Measurements from ENCODE around the gene MUSK.
"Not testable (repeated sequence)": the region's sequence is repeated elsewhere in the genome, so short reads cannot be mapped to it uniquely, and the experiment has no call there.

MUSK gene

DNA sequence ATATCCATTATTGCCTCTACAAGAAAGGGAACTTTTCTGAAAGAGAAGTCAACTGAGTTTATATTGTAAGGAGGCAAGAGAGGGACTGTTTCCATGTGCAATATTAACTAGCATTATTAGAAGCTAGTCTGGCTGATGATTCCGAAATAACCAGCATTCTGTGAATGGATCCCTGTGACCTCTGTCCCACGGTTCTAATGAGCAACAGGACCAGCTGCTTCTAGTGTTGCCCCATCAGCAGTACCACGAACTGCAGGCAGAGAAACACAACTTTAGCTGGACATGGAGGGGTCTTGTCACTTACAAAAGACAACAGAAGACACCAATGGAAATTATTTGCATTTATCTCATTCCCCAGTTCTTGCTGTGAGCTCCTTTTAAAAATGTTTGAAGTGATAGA is 95.4 kb downstream of the MUSK start:
- no peak for DNase-seq

DNA sequence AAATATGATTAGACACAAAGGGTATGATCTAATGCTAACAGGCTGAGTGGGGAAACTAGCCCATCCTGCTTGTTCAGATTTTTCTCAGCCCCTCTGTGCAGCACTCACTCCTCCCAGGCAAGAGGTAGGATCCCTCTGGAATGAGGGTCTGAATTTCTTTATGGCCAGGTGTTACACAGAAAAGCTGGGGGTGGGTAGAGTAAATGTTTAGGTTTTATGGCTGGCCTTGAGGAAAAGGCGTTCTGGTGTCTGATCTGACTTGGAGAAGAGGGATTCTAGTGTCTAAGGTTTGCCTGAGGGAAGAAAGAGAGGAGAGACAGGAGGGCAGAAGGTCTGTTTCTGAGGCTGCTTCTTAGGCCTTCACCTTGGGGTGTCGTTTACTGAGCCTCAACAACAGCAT is 97.3 kb downstream of the MUSK start:
- DNase-seq, result no peak

DNA sequence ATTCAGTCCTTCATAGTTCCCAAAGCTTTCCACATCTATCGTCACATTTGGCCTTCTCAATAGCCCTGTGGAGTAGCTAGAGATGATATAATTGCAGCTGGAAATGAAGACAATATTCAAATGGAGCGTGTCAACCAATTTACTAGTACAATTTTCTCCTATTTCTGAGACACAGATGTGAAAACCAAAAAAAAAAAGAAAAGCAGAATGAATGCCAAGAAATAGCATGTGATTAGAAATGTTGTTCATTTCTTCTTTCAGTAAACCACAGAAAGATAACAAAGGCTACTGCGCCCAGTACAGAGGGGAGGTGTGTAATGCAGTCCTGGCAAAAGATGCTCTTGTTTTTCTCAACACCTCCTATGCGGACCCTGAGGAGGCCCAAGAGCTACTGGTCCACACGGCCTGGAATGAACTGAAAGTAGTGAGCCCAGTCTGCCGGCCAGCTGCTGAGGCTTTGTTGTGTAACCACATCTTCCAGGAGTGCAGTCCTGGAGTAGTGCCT is 99.0 kb downstream of the MUSK start:
- DNase-seq, result no peak

DNA sequence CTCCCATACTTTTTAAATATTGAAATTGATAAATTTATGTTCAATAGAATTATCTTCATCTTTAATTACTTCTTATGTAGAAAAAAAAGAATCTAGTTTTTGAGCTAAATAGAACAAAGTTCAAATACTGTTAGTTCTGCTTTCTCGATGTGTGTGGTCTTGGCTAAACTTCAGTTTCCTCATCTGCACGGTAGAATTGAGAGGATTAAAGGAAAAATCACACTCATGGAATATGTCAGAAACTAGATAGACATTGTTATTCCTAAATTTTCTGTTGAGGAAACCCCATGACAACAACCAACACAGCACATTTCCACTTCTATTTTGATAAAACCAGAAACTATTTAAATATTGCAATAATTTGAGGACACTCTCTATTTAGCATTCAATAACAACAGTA is 100.3 kb downstream of the MUSK start:
- no peak for DNase-seq

DNA sequence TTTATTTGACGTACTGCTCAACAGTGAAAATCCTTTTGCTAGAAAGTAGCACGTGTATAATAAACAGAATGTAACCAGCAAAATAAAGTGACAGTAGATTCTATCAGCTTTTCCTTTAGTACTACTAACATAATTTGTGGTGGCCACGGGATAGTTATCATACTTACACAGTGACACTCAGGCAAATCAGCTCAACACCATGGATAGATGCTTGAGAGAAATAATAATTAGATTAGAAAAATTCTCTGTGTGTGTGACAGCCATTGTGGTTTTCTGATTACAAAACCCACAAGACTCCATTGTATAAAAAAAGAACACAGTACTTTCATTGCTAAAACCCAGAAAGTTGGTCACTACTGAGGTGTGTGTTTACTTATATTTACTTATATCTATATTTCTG is 101.1 kb downstream of the MUSK start:
- no peak for DNase-seq

DNA sequence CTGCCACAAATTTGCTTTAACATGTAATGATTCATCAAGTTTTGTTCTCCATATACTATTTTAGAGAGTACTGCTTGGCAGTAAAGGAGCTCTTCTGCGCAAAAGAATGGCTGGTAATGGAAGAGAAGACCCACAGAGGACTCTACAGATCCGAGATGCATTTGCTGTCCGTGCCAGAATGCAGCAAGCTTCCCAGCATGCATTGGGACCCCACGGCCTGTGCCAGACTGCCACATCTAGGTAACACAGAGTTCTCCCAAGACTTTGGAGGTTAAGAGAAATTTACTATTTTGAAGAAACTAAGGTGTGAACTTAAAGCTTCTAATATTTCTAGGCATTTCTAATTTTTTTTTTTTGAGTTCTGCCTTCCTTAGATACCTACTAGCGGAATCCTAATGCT is 107.1 kb downstream of the MUSK start:
- no peak for DNase-seq

DNA sequence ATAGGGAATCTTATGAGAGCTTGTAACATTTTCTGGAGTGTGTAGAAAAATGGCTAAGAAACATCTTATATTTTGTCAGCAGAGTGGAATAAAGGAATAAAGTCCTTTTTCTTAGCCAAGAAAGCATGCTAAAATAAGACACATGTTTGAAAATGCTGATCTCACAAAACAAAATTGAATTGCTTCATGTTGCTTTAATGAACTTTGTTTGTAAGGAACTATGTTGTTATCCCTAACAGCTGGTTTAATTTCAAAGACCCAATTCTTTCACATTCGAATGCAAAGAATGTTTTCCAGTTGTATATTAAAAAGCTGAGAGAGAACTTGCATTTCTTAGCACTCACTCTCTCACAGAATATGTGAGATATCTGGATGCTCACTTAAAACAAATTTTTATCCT is 107.6 kb downstream of the MUSK start:
- no peak for DNase-seq

DNA sequence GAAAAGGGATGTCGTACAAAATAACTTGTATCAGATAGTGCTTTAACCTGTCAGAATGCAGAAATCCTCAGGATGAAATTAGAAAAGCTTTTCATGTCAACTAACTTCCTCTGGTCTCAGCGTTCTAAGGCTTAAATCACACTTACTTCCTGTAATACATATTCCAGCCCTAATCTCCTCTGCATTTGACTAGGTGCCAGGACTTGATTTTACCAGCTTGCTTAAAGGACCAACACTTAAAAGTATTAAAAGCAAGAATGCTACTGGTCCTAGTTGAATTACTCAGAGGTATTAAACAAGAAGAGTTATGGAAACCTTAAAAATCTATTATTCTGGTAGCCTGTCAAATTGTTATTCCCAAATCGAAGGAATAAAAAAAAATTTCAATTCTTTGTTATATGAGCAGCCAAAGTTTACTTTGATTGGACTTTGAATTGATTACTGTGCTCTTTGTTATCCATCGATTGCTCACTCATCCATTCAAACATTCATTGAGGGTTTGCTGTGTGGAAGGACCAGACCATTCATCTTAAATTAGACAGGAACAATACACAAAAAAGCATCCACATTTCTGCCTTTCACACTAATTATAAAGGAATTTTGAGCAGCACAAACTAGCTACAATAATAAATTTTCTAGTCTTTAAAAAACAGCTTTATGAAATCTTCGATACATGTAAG is 108.7 kb downstream of the MUSK start:
- DNase-seq, result no peak

DNA sequence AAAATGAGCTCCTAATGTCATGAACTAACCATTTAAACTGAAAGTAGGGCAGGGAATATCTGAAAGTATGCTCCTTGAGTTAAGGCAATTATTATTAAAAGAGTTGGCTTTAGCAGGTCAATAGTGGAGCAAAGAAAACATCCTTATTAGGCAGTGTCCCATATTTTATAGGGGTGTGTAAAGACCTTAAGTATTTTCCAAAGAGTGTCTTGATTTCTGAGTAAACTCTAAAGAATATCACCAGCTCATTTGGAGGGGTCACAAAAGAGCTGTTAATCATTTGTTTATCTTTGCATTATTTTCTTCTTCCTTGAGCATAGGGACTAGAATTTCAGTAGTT is 109.3 kb downstream of the MUSK start:
- no peak for DNase-seq

DNA sequence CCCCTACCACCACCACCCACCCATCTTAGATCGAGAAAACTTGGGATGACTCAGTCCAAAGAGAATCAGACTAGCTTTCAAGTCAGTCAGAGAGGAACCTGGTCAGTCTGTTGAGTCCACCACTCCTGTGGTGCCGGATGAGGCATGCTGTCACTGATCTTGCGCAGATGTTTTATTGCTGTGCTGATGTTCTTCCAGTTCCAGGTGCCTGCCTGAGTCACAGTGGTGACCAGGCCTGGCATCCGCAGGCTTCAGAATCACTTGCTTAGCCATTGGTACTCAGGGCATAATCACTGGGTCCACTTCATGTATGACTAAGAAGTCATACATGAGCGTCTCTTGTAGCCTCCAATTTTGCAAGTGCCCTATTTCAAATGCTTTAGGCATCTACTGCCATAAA is 114.1 kb downstream of the MUSK start:
- DNase-seq, result no peak

DNA sequence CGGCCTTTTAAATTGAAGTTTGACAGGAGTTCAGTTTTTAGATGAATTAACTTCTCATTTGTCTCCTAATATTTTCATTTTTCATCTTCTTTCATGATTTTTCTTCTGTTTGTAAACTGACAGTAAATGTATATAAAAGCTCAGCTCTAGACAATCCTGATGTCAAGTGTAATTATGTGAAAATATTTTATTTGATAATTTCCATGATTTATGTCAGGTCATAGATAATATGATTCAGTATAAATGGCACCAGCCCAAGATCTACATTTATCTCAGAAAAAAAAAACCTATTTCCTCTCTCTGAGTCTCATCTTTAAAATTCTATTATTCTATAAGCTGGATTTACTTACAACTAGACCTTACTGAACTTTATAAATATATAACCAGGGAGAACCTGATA is 115.7 kb downstream of the MUSK start:
- DNase-seq, result no peak

DNA sequence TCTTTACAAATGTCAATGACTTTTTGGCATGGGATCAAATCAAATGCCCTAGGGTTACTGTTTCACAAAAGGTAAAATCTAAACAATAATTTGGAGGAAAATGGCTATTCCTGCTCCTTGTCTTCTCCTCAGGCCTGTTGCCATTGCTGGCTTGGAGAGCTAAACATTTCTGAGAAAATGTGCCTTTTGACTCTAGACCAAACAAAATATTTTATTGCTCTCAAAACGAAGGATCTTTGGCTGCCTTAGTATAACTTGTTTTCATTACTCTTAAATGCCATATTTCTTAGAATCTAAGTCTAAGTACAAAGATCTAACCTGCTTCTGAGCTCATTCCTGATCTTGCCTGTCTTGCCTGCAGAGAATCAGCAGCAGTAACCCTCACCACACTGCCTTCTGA is 116.6 kb downstream of the MUSK start:
- no peak for DNase-seq

DNA sequence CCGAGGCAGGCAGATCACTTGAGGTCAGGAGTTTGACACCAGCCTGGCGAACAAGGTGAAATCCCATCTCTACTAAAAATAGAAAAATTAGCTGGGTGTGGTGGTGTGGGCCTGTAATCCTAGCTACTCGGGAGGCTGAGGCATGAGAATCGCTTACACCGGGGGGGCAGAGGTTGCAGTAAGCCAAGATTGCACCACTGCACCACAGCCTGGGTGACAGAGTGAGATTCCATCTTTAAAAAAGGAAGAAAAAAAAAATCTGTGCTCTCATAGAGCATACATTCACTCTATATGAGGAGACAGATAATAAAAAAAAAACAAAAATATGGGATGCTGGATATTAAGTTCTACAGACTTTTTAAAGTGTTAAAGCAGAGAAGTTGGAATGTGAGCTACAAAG is 119.8 kb downstream of the MUSK start:
- not testable (repeated sequence) for DNase-seq

DNA sequence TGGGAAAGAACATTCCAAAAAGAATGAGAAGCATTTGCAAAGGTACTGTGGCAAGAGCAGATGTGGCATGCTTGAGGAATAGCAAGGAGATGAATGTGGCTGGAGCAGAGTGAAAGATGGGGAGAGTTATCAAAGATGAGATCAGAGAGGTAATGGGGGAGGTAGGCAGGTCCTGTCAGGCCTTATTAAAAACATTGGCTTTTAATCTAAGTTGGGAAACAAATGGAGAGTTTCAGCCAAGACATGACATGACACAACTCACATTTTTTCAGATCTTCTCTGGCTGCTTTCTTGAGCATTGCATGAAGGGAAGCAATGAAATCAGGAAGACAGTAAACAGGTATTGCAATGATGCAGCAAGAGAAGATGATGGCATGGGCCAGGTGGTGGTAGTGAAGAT is 120.3 kb downstream of the MUSK start:
- no peak for DNase-seq

DNA sequence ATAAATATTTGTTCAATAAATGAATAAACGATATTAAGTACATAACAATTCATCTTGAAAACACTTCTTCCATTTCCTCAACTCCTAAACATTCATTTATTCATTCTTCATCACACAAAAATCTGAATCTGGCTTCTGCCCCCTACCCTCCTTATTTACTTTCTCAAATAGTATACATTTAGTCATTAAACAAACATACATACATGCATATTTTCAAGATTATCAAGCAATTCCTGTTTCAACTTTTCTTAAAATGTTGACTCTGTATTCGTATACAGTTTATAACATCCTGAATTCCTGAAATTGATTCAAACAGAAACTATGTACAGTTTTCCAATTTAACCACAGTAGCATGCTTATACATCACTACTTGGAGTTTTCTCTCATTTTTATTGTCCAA is 129.0 kb downstream of the MUSK start:
- DNase-seq, result no peak

DNA sequence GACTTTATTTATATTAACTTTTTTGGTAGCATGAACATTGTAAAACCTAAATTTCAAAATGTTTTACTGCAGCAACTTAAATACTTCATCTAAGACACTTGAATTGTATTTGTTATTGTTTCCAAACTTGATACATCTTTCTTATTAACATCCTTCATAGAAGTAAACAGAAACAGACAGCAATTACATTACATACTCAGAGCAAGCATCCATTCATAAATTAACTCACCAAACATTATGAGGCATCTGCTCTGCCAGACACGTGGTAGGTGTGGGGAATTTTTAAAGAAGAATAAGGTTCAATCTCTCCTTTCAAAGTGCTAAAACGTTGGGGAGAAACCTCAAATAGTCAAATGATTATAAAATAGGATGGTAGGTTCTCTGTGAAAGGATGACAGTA is 130.8 kb downstream of the MUSK start:
- no peak for DNase-seq

DNA sequence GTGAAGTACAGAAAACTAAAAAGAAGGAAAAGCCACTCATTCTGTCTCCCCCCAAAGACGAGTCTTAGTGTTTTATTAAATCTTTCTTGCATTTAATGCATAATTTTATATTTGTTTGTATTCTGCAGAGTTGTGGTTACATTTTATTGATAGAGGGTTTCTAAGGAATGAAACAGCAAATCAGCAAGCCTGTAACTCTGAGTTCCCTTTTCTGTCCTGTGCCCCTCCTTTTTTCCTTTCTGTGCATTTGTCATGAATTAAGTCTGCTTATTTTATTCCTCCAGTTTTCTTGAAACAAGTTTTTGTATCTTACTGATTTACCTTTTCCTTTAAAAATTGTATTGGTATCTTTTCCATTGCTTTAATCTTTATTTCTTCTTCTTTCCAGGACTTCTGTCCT is 132.8 kb downstream of the MUSK start:
- DNase-seq, result no peak

DNA sequence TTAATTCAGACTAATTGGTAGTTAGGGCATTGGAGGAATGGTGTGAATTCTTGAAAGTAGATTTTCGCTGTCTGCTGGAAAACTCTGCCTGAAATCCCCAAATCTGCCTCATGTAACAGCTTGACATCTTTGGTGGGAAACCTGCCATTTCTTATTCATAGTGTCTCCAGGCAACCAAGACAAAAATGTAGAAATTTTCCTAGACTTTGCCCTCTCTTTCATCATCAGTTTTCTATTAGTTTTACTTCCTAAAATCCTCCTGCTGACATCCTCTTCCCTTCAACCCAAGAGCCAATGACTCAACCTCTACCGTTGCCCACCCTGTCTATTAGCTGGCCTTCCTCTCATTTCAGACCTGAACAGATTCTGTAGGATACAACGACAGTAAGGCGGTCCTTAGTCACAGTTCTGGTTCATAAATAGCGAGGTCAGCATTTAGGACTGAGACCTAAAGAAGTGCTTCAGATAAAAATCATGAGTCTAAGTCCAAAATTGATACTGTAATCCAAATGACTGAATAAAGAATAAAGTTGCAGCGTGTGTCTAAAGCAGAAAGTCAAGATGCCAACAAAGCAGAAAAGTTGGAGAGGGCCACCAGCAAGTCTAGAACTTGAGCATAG is 133.9 kb downstream of the MUSK start:
- DNase-seq, result no peak

DNA sequence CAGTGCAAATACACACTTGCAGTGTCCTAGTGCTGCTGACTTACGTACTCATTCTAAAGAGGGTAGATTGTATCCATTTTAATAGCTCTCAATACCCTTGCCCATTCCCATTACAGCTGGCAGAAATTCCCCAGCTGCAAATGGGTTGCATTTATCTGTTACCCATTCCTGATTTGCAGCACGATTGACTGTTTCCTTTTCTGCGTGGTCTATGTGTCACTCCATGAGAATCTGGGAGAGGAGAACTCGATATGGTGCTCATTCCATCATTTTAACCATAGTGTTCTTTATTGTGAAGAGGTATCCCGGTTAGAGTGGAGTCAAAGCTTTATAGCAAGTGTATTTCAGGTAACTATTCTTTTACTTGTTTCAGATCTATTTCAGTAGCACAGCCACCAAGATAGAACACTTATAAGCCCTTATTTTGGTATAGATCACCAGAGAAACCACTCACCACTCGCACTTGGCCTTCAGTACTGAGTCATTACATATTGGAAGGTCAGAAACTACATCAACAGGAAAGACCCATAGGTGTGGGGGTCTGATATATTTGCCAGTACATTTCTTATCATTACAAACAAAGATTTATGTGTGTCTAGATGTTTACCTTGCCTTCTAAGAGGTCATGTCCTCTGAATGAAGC is 139.5 kb downstream of the MUSK start:
- no peak for DNase-seq

DNA sequence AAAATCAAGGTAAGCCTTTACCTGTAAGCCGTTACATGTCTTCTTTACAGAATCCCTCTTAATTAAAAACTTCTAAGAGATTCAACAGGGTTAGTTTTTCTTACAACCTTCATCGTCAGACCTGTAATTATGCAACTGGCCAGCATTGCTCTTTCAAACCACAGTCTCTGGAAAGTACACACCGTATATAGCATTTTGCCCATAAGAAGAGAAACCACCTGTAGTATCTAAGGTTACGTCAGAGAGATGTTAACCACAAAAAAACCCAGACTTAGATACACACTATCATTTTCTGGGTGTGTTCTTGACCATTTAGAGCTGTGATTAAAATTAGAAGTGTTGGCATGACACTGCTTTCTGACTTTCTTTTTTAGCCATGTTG is 140.0 kb downstream of the MUSK start:
- DNase-seq, result no peak

DNA sequence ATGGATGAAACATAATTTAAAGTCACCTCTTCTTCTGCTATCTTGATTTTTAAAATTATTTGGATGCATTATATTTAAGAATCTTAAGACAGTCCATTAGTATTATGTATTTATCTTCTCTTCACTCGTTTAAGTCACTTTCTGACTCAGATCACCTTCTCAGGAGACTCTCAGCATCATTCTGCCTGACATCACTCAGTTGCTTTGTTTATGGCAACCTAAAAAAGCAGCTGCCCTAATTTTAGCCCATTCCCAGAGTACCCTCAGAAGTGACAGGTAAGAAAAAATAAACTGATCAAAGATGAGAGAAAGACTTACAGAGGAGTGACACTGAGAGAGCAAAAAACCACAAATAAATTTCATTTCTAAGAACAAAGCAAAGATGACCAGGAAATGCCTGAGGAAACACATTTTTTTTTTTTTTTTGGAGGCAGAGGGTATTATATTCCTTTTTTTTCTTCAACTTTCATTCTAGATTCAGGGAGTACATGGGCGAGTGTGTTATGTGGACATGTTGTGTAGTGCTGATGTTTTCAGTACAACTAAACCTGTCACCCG is 140.5 kb downstream of the MUSK start:
- DNase-seq, result no peak

DNA sequence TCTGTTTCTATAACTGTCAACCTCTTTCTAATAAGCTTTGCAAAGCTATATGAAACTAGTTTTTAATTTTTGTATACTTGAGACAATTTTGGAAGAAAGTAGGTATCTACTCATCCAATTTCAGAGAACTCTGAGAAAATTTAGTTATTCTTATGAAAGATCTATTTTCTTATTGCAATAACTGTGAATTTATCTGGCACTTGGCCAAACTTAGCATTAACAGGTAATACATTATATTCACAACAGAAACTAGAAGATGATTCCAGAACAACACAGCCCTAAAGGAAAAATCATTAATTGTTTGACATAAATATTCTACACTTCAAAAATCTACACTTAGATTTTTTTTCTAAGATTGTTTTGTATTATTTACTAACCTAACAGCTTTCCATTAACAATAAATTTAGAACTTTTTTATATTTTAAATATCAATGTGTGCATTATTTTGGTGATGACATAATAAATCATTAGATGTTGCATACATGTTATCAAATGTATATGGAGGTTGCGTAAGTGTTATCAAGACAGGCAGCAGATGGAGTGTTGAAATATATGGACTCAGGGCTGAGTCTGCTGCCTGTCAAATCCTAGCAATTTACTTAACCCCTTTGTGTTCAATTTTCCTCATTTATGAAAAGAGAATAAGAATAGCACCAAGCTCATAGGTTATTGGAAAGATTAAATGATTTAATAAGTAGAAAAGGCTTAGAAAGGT is 141.8 kb downstream of the MUSK start:
- DNase-seq, result no peak

DNA sequence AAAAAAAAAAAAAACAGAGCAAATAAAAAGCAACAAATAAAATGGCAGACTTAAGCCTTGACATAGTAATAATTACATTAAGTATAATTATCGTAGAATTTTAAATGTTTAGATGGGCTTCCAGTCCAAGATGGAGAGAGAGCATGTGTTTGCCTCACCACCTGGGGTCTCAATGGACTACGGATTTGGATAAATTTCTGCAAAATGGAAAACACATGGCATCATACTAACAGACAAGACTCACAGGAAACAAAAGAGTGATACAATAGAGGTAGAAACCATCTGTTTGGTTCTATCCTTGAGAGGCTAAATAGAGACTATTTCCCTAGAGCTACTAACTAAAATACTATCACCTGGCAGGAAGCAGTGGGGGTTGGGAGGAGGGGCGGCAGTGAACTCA is 144.3 kb downstream of the MUSK start:
- DNase-seq, result no peak

DNA sequence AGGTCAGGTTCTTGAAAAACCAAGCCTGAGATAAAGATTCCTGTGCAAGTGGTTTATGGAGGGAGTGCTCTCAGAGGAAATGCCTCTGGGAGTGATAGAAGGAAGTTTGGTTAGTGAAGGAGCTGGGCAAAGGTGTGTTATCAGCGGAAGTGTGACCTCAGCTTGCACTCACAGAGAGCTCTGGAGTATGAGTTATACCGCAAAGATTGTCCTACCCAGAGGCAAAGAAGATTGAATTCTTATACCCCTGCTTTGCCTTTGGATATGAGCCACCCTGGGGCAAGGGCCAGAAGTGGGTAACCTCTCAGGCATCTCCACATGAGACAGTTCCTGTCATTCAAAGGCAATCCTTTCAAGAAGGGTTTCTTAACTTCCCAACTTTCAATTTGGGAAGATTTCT is 145.6 kb downstream of the MUSK start:
- no peak for DNase-seq
